Measurements from ENCODE around the gene C14orf180. TPM values are rescaled to one million over a fixed set of nuclear protein-coding genes. Genes with fewer than 3 reads are reported as not detected.

The C14orf180 gene
- total RNA-seq, 1 donor from 2014 or later = 44.1 TPM

- TF ChIP-seq CTCF (IDR thresholded peaks at IDR 0.05; ENCODE audit: borderline replicate concordance) = no peak
- intact Hi-C loops (cut with micrococcal nuclease) = no loop called here
- Histone ChIP-seq H3K9me3 (replicated peaks) (no peaks in the 10 kb centered on the region), H3K36me3 (no peaks in the 10 kb centered on the region), H3K27me3 (ENCODE audit: low read depth) (peaks cover 79% of the 10 kb centered on the region), H3K27ac (replicated peaks) (no peak overlapping the region), H3K4me3 (no peak overlapping the region), H3K4me1 (peaks cover 14% of the 10 kb centered on the region)
- DNase-seq = no peak
Measured at GRCh38 chr14:104571246-104571645, 8.3 kb upstream of the C14orf180 start.

- Histone ChIP-seq H3K36me3 (no peaks in the 10 kb centered on the region), H3K9me3 (replicated peaks) (no peaks in the 10 kb centered on the region), H3K27ac (replicated peaks) (no peak overlapping the region), H3K4me3 (no peak overlapping the region), H3K27me3 (ENCODE audit: low read depth) (peaks cover 79% of the 10 kb centered on the region), H3K4me1 (peaks cover 22% of the 10 kb centered on the region)
- intact Hi-C loops (cut with micrococcal nuclease) = no loop called here
- DNase-seq = no peak
- no peak for TF ChIP-seq CTCF (IDR thresholded peaks at IDR 0.05; ENCODE audit: borderline replicate concordance)
Measured at GRCh38 chr14:104572024-104572626, 7.4 kb upstream of the C14orf180 start.

GRCh38 chr14:104572668-104573067, 6.9 kb upstream of the C14orf180 start:
- Histone ChIP-seq H3K4me1 (peaks cover 27% of the 10 kb centered on the region), H3K27me3 (ENCODE audit: low read depth) (peaks cover 79% of the 10 kb centered on the region), H3K4me3 (no peak overlapping the region), H3K27ac (replicated peaks) (no peak overlapping the region), H3K9me3 (replicated peaks) (no peaks in the 10 kb centered on the region), H3K36me3 (no peaks in the 10 kb centered on the region)
- no peak for DNase-seq
- no peak for TF ChIP-seq CTCF (IDR thresholded peaks at IDR 0.05; ENCODE audit: borderline replicate concordance)
- intact Hi-C loops (cut with micrococcal nuclease) = no loop called here

- TF ChIP-seq CTCF (IDR thresholded peaks at IDR 0.05; ENCODE audit: borderline replicate concordance) = no peak
- H3K4me3 ChIP-seq = no peak overlapping the region
- H3K4me1 ChIP-seq = peaks cover 40% of the 10 kb centered on the region
- H3K9me3 ChIP-seq (replicated peaks) = no peaks in the 10 kb centered on the region
- H3K27ac ChIP-seq (replicated peaks) = peak overlapping the region; percentile 28
- DNase-seq = peak; percentile 39
- H3K27me3 ChIP-seq (ENCODE audit: low read depth) = peaks cover 80% of the 10 kb centered on the region
- no peaks in the 10 kb centered on the region for H3K36me3 ChIP-seq
- intact Hi-C loops (cut with micrococcal nuclease) = no loop called here
Measured at GRCh38 chr14:104573930-104574329, 5.6 kb upstream of the C14orf180 start.

- no peaks in the 10 kb centered on the region for H3K9me3 ChIP-seq (replicated peaks)
- intact Hi-C loops (cut with micrococcal nuclease) = no loop called here
- H3K27me3 ChIP-seq (ENCODE audit: low read depth) = peaks cover 81% of the 10 kb centered on the region
- no peak for DNase-seq
- no peaks in the 10 kb centered on the region for H3K36me3 ChIP-seq
- no peak overlapping the region for H3K4me3 ChIP-seq
- TF ChIP-seq CTCF (IDR thresholded peaks at IDR 0.05; ENCODE audit: borderline replicate concordance) = no peak
- H3K27ac ChIP-seq (replicated peaks) = no peak overlapping the region
- peaks cover 45% of the 10 kb centered on the region for H3K4me1 ChIP-seq
Measured at GRCh38 chr14:104574536-104574935, 5.0 kb upstream of the C14orf180 start.
